Stimulated activated CD4-positive, alpha-beta T cell treated with anti-CD3 and anti-CD28 coated beads, Interleukin-2, amount 100 ng/mL, for 48 hours (primary cell): ENCODE measurements around the gene EIF1B.
"Not testable (repeated sequence)": the region's sequence is repeated elsewhere in the genome, so short reads cannot be mapped to it uniquely, and the experiment has no call there.

Source experiments
- DNase-seq, 2 donors: peaks; one replicate each; pipeline ENCODE4 v3.0.0-alpha.2; 2020

Gene EIF1B

DNA sequence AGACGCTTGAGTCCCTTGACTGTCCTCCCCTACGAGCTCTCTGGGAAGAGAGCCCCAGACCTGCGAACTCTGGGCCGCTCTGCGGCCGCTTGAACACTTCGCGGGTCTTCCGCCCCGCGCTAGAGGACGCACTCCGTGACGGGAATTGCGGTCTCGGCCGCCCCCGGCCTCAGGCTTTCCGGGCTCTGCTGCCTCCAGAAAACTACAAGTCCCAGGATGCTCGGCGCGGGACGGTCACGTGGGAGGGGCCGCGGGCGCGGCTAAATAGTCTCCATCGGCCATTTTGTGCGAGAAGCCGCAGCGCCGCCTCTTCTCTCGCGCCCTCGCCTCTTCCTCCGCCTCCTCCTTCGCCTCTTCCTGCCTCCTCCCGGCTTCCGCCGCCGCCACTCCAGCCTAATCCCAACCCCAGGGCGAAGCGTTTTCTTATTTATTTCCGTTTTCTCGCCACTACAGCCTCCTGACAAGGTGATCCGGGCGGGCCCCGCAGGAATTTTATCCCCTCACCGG, at the start of gene EIF1B:
Gene EIF1B (plus strand): TSS at position 290 of the 507 bp plus-strand sequence. CDS start 235 bp downstream, outside the sequence.
- peak; percentile 96 to 98 for DNase-seq

DNA sequence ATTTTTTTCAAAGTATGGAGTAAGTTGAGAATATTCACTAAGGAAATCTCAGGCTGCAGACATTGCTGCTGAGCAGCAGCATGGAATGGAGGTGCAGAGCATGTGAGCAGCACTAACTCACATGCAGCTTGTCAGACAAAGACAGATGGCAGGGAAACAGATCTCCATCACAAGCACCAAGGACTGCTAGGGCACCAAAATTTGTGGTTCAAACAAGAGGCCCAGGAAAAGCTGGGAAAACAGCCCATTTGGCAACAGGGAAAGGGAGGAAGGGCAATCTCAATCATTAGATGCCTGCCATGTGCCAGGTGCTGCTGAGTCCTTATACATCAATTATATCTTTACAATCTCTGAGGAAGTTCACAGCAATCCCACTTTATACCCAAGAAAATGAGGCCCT, 47.2 kb upstream of the EIF1B start:
- DNase-seq = no peak

GRCh38 chr3:40264451-40264850, 45.1 kb upstream of the EIF1B start:
- DNase-seq = no peak

DNA sequence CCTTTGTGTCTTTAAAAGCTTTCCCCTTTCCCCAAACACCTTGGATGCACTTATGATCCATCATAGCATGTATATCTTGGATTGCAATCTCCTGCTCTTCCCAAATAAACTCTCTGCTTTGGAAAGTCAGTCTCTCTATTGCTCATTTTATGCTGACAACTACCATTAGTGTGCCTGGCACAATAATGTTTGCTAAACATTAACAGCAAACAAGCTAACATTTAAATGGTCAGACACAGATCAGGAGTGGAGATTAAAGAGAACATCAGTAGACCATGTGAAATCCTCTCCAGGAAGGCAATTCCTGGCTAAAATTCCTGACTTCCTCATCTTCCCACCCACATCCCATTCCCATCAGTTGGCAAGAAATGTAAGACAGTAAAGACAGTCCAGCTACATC, 44.3 kb upstream of the EIF1B start:
- DNase-seq = no peak

GRCh38 chr3:40267937-40268724, 41.4 kb upstream of the EIF1B start:
- DNase-seq = no peak

DNA sequence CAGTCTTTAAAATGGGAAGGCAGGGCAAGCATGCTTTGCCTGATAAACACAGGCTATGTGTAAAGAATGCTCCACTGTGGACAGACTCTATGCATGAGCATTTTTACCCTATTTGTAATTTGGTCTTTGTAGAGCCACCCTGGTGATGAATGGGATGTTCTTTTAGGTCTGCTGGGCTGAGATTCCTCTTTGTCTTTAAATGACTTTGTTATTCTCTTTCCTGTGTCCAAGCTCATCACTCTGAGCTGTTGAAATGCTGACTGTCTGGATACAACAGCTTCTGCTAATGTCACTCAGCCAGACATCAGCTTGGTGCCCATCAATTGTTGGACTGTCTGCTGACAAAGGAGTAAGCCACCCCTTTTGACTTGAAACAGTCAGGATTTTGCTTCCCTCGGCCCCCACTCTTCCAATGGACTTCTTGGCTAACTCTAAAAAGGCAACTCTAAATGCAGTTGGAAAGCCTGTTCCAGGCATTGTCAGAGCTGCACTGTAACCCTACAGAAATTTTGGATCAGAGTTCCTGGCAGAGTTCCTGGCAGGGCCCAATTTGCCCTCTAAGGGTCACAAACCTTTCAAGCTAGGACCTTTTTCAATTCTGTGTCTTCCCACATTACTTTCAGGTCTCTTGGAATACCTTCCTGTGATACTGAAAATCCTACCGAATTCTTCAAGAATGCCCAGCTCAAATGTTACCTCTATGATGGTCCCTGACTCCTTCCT, 40.5 kb upstream of the EIF1B start:
- no peak for DNase-seq

DNA sequence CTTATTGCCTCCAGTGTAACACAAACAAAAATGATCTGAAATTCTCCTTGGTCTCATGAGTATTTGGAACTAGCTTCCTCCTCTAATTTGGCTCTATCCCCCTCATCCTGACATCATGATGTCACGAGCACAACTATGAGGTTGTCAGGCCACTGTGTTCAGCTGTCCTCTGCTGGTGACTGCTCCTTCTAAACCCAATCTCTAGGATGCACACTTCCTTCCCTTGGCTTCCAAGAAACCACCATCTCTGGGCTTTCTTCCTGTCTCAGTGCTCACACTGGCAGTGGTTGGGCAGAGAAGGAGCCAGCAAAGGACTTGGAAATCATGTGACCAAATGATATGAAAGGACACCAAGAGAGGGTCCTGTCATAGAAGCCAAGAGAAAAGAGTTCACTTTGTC, 30.7 kb upstream of the EIF1B start:
- DNase-seq = no peak

DNA sequence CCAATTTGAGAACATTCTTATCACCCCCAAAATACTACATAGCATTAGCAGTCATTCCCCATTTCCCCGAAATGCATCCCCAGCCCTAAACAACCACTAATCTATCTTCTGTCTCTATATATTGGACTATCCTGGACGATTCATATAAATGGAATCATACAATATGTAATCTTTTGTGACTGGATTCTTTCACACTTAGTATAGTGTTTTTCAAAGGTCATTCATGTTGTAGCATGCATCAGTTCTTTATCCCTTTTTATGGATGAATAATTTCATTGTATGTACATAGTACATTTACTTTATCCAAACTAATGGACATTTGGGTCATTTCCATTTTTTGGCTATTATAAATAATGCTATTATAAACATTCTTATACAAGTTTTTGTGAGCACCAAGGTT, 27.5 kb upstream of the EIF1B start:
- DNase-seq = no peak

- DNase-seq = not testable (repeated sequence)
Observed at GRCh38 chr3:40283057-40283456, 26.4 kb upstream of the EIF1B start.

DNA sequence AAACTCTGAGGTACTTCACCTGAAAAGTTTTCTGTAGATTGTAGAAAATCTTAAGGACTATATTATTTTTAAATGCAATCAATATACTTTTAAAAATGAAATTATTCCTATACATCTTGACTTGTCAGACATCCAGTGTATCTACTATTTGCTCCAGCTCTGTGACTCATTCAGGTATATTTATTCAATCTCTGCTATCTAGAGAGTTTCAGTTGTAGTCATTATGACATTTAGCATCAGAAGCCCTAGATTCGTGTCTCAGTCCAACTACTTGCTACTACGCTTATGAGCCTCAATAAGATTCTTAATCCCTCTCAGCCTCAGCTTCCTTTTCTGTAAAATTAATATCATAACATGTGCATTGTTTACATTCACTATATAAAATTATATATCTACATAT, 22.3 kb upstream of the EIF1B start:
- DNase-seq = no peak

DNA sequence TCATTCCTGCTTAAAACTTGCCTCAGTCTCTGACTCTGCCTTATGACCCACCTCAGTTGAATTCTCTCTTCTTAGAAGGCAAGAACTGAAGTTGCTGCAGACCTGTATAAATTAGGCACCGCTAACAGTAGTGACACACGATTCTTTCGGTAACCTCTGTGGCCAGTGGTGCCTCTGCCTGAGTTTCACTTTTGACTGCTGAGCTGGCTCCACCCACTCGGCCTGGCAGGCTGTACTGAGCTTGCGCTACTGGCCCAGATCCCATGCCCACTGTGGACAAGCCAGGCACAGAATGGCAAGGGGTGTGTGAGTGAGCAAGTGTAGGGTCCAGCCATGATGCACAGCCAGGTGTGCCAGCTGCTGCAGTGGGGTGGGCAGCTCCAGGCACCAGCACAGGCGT, 19.1 kb upstream of the EIF1B start:
- DNase-seq = no peak

GRCh38 chr3:40291471-40291870, 18.0 kb upstream of the EIF1B start:
- no peak for DNase-seq

DNA sequence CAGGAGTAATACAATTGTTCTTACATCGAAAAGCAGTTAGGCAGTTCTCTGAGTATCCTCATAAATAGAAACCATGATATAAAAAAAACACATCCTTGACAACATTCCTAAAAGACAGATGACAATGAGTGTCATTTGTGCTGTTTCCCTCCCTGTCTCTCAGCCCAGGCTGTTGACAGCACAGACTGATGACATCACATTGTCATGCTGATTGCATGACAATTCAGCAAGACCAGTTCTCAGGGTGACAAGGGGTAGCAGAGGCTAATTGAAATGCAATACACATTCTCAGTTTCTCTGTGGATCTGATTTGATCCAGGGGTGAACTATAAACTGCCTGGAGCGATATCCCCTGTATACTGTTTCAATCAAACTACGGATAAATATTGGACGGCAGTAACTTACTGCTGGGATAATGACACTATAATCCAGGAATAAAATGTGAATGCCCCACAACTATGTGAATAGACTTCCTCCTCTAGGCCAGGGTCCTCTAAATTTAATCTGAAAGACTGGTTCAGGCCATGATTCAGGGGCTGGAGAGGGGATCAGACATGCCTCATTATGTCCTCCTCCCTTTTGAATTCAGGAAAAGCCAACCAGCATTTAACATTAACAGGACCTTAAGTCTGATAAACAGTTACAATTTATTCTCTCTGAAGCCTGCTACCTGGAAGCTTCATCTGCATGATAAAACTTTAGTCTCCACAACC, 16.7 kb upstream of the EIF1B start:
- DNase-seq = no peak

GRCh38 chr3:40294434-40294833, 15.1 kb upstream of the EIF1B start:
- no peak for DNase-seq

DNA sequence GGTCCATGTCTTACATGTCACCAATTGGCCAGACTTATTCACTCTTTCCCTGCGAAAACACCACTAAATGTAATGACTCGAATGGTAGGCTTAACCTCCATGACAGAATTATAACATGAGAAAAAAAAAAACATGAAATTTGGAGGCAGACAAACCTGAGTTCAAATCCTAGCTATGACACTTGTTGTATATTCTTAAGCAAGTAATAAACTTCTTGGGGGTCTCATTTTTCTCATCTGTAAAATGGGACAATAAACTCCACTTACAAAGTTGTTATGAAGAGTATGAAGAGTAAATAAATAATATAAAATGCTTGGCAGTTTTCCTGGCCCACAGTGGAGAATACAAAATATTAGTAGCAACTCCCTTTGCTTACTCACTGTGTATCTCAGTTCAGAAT, 11.4 kb upstream of the EIF1B start:
- DNase-seq = no peak

DNA sequence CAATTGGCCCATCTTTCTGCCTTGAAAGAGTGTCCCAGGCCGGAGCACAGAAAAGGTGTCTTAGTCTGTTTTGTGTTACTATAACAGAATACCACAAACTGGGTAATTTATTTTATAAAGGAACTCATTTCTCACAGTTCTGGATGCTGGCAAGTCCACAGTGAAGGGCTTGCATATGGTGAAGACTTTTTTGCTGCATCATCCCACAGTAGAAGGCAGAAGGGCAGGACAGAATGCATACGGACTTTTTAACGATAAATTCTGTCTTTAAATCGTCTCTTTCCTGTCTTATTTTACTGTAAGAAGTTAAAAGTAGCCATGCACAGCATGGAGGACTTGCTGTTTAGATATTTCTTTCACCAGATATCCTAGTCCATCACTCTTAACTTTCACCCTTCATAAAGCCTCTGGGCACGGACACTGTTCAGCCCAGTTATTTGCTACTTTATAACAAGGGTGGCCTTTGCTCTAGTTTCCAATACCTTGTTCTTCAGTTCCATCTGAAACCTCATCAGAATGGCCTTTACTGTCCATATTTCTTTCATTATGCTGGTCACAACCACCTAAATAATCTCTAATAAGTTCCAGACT, 10.3 kb upstream of the EIF1B start:
- DNase-seq = no peak

DNA sequence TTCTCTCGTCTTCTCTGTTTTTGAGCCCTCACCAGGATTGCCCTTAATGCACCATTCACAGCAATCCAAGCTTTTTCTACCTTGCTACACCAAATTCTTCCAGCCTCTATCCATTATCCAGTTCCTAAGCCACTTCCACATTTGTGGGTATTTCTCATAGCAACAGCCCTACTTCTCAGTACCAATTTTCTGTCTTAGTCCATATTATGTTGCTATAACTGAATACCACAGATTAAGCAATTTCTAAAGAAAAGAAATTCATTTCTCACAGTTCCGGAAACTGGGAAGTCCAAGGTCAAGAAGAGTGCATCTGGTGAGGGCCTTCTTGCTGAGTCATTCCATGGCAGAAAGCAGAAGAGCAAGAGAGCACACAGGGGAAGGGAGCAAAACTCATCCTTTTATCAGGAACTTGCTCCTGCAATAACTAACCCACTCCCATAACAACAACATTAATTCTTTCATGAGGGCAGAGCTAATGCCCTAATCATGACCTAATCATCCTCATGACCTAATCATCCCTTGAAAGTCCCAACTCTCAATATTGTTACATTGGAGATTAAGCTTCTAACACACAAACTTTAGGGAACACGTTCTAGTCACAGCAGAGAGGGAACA, 9.7 kb upstream of the EIF1B start:
- DNase-seq = no peak

GRCh38 chr3:40302784-40303183, 6.7 kb upstream of the EIF1B start:
- no peak for DNase-seq

GRCh38 chr3:40304352-40304751, 5.2 kb upstream of the EIF1B start:
- DNase-seq = no peak

GRCh38 chr3:40306336-40306735, 3.2 kb upstream of the EIF1B start:
- no peak for DNase-seq

- DNase-seq = no peak
Observed at GRCh38 chr3:40307176-40307575, 2.3 kb upstream of the EIF1B start.

GRCh38 chr3:40308725-40309417, 636 bp upstream of the EIF1B start:
- peak in 1 of 2 donors; percentile 10 for DNase-seq
